GM12878 (cell line): ENCODE results near the gene BICRA.
A peak's percentile ranks its signal among the peaks of the same experiment; 100 is the strongest.

Experiments used
- CTCF ChIP-seq, 3 experiments: IDR thresholded peaks in 2 of 3; conservative IDR thresholded peaks in 1 of 3; 2 replicates each; pipeline ENCODE4 v1.5.1; 2011; ENCODE audit warnings: low read depth in 3 of 3, low read length in 3 of 3, mild to moderate bottlenecking in 3 of 3, control low read depth in 2 of 3, moderate library complexity in 2 of 3, inconsistent platforms in 1 of 3, mixed read lengths in 1 of 3; ENCODE audit not compliant: control insufficient read depth in 2 of 3, insufficient read depth in 1 of 3; ENCODE audit errors: extremely low read depth in 1 of 3
- POLR2A ChIP-seq: IDR thresholded peaks from 2 replicates; pipeline ENCODE4 v1.6.1; 2011; ENCODE audit warnings: low read depth, mild to moderate bottlenecking, low read length
- POLR2AphosphoS5 ChIP-seq: IDR thresholded peaks from 2 replicates; pipeline ENCODE4 v1.6.1; 2011; ENCODE audit warnings: mild to moderate bottlenecking, low read length, inconsistent platforms
- RBBP5 ChIP-seq: fragments of 200-600 bp; sonication (generic); conservative IDR thresholded peaks from 2 replicates; pipeline ENCODE4 v1.6.1; 2016
- SIN3A ChIP-seq: IDR thresholded peaks from 2 replicates; pipeline ENCODE4 v1.6.1; 2012; ENCODE audit warnings: low read depth, low read length, improper control_type of control experiment
- YY1 ChIP-seq: IDR thresholded peaks from 2 replicates; pipeline ENCODE4 v1.6.1; 2011; ENCODE audit warnings: low read depth, mild to moderate bottlenecking, low read length
- TF ChIP-seq, protein P1 (sequence below): fragments of 450-650 bp; IDR thresholded peaks from 2 replicates; pipeline ENCODE4 v1.6.1; 2017; ENCODE audit warnings: mild to moderate bottlenecking, moderate library complexity

DNA sequence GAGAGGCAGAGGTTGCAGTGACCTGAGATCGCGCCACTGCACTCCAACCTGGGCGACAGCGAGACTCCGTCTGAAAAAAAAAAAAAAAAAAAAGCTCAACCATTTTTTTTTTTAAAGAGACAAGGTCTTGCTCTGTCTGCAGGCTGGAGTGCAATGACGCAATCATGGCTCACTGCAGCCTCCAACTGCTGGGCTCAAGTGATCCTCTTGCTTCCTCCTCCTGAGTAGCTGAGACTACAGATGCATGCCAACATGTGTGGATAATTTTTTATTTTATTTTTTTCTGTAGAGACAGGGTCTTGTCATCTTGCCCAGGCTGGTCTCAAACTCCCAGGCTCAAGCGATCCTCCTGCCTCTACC lies 114.6 kb downstream of the BICRA start:
- TF ChIP-seq YY1 (peak; percentile 25; the same call in 1 of the 2 replicates), CTCF (IDR thresholded peaks at IDR 0.05 in 2 of 3, conservative IDR thresholded peaks at IDR 0.05 in 1 of 3; ENCODE audit: control insufficient read depth in 2 of 3, extremely low read depth in 1 of 3, insufficient read depth in 1 of 3, low read depth in 3 of 3, low read length in 3 of 3) (no peak), POLR2AphosphoS5 (no peak), RBBP5 (no peak), SIN3A (no peak), POLR2A (no peak)
- TF ChIP-seq, protein P1, sequence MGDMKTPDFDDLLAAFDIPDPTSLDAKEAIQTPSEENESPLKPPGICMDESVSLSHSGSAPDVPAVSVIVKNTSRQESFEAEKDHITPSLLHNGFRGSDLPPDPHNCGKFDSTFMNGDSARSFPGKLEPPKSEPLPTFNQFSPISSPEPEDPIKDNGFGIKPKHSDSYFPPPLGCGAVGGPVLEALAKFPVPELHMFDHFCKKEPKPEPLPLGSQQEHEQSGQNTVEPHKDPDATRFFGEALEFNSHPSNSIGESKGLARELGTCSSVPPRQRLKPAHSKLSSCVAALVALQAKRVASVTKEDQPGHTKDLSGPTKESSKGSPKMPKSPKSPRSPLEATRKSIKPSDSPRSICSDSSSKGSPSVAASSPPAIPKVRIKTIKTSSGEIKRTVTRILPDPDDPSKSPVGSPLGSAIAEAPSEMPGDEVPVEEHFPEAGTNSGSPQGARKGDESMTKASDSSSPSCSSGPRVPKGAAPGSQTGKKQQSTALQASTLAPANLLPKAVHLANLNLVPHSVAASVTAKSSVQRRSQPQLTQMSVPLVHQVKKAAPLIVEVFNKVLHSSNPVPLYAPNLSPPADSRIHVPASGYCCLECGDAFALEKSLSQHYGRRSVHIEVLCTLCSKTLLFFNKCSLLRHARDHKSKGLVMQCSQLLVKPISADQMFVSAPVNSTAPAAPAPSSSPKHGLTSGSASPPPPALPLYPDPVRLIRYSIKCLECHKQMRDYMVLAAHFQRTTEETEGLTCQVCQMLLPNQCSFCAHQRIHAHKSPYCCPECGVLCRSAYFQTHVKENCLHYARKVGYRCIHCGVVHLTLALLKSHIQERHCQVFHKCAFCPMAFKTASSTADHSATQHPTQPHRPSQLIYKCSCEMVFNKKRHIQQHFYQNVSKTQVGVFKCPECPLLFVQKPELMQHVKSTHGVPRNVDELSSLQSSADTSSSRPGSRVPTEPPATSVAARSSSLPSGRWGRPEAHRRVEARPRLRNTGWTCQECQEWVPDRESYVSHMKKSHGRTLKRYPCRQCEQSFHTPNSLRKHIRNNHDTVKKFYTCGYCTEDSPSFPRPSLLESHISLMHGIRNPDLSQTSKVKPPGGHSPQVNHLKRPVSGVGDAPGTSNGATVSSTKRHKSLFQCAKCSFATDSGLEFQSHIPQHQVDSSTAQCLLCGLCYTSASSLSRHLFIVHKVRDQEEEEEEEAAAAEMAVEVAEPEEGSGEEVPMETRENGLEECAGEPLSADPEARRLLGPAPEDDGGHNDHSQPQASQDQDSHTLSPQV = no peak
